Right atrium auricular region (tissue), 2 donors: ENCODE data around the gene TOX2. TPM values are rescaled to one million over a fixed set of nuclear protein-coding genes. Genes with fewer than 3 reads are reported as not detected.
"Not testable (repeated sequence)": the region's sequence is repeated elsewhere in the genome, so short reads cannot be mapped to it uniquely, and the experiment has no call there.

Source experiments
- DNase-seq: peaks from one replicate; pipeline ENCODE4 v3.0.0-alpha.2; 2019; ENCODE audit warnings: low spot score
- H3K27ac ChIP-seq, 2 donors: fragments of 200-600 bp; sonication (generic); 1 replicate in 1 of 2; 2 replicates in 1 of 2; pipeline ENCODE4 v1.5.1; 2016 to 2019
- H3K27me3 ChIP-seq, 2 donors: fragments of 200-600 bp; sonication (generic); one replicate each; pipeline versions ENCODE4 v1.5.1 to v1.6.0; 2017 to 2019
- H3K36me3 ChIP-seq: fragments of 200-600 bp; sonication (generic); one replicate; pipeline ENCODE4 v1.5.1; 2016
- H3K4me1 ChIP-seq, 2 donors: fragments of 200-600 bp; sonication (generic); one replicate each; pipeline versions ENCODE4 v1.5.1 to v1.6.0; 2017 to 2019
- H3K4me3 ChIP-seq, 2 donors: fragments of 200-600 bp; sonication (generic); 1 replicate in 1 of 2; 2 replicates in 1 of 2; pipeline ENCODE4 v1.5.1; 2017 to 2019; ENCODE audit warnings: mild to moderate bottlenecking in 1 of 2, moderate library complexity in 1 of 2
- H3K9me3 ChIP-seq, 2 donors: fragments of 200-600 bp; sonication (generic); one replicate each; pipeline ENCODE4 v1.5.1; 2019
- total RNA-seq, 2 donors: library from RNA; depleted of rRNA; stranded (reverse); fragments of >200 nt; gene quantifications; one replicate each; pipeline ENCODE4 v1.1.0, GENCODE V29; 2016
- TF ChIP-seq, protein P1 (sequence below), 2 donors: fragments of 200-600 bp; sonication (generic); IDR thresholded peaks; one replicate each; pipeline ENCODE4 v1.5.1; 2019; ENCODE audit warnings: antibody characterized with exemption in 2 of 2

Gene TOX2
- total RNA-seq, 2 donors from 2014 or later, result 0.30 to 0.63 TPM

DNA sequence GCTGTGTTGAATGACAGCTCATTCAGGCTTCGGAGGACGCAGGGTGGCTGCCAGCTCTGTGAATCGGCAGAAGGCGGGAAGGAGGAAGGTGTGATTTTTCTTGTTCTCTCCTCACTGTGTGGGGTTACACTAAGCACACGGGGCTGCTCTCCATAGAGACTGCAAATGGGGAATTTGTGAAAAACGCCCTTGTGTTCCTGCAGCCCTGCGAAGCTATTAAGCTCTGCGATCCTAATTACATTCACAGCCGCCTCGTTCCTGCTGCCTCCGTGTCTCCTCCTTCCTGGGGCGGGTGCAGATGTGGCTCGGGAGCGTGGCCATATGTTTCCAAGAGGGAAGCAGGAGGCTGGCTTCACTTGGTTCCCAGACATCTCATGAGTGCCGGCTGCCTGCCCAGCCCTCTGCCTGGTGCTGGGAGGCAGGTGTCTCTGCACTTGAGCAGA is 124.0 kb downstream of the TOX2 start:
- H3K4me3 ChIP-seq, result no peak overlapping the region
- TF ChIP-seq, protein P1, sequence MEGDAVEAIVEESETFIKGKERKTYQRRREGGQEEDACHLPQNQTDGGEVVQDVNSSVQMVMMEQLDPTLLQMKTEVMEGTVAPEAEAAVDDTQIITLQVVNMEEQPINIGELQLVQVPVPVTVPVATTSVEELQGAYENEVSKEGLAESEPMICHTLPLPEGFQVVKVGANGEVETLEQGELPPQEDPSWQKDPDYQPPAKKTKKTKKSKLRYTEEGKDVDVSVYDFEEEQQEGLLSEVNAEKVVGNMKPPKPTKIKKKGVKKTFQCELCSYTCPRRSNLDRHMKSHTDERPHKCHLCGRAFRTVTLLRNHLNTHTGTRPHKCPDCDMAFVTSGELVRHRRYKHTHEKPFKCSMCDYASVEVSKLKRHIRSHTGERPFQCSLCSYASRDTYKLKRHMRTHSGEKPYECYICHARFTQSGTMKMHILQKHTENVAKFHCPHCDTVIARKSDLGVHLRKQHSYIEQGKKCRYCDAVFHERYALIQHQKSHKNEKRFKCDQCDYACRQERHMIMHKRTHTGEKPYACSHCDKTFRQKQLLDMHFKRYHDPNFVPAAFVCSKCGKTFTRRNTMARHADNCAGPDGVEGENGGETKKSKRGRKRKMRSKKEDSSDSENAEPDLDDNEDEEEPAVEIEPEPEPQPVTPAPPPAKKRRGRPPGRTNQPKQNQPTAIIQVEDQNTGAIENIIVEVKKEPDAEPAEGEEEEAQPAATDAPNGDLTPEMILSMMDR (IDR thresholded peaks at IDR 0.05), result no peak
- H3K4me1 ChIP-seq, result peaks cover 0 to 6% of the 10 kb centered on the region in 2 donors
- H3K9me3 ChIP-seq, result no peaks in the 10 kb centered on the region
- DNase-seq, result peak; percentile 42
- no peak overlapping the region for H3K27ac ChIP-seq
- H3K27me3 ChIP-seq, result no peaks in the 10 kb centered on the region
- H3K36me3 ChIP-seq, result no peaks in the 10 kb centered on the region

DNA sequence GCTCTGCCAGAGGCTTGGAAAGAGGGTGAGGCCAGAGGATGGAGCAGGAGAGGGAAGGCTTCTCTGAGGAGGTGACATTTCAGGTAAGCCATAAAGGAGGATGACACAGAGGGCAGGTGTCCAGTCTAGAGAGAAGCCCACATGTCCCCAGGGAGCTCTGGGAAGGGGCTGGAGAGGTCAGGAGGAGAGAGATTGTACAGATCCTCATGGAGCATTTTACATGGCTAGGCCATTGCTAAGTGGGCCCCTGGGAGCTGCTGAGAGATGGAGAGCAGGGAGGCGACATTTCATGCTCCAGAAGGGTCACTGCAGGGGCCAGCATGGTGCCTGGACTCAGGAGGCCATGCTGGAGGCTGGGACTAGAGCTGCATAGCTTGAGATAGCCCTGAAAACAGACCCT is 124.5 kb downstream of the TOX2 start:
- TF ChIP-seq, protein P1 (IDR thresholded peaks at IDR 0.05), result no peak
- Histone ChIP-seq H3K9me3 (no peaks in the 10 kb centered on the region), H3K27ac (no peak overlapping the region), H3K36me3 (no peaks in the 10 kb centered on the region), H3K27me3 (no peaks in the 10 kb centered on the region), H3K4me3 (no peak overlapping the region), H3K4me1 (peaks cover 0 to 6% of the 10 kb centered on the region in 2 donors)
- DNase-seq, result no peak

DNA sequence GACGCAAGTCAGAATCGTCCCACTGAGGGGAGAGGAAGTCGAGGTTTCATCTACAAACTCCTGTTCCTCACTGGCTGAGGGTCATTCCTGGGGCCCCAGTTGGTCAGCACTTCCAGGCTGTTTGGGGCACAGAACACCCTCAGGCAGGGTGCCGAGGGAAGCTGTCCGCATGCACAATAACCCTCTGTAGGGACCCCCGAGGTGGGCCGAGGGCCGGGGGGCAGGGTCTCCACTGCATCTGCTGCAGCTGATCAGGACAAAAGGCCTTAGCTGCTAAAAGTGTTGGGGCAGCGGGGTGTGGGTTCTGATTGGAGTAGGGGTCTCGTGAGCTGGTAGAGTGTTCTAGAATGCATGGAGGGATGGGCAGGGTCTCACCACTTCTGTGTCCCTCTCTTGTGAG is 125.1 kb downstream of the TOX2 start:
- no peaks in the 10 kb centered on the region for H3K27me3 ChIP-seq

DNA sequence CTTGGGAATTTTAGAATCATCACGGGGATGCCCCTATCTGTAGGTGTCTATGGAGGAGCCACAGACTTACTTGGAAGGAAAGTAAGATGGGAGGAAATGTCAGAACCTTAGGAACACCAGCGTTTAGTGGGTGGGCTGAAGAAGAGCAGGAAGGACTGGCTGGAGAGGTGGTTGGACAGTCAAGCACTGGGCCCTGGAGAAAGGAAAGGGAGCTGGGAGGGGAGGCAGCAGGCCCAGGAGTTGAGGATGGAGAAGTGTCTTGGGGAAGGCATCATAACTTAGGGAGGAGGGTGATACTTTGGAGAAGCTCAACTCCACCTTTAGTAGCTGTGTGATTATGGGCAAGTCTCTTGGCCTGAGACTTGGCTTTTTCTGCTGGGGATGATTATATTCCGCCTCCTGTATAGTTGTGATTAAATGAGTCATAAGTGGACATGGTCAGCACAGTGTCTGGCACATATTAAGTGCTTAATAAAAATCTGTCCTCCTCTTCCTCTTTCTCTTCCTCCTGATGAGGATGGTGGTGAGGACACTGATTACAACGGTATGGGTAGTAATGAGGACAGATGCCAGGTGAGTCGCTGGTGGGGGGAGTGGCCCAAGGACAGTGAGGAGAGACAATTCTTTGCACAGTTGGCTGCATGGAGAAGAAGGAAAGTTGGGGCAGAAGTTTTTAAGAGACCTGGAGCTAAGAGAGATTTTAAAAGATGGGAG is 125.7 kb downstream of the TOX2 start:
- Histone ChIP-seq H3K4me3 (no peak overlapping the region), H3K27ac (no peak overlapping the region), H3K4me1 (peaks cover 0 to 6% of the 10 kb centered on the region in 2 donors), H3K9me3 (no peaks in the 10 kb centered on the region), H3K36me3 (no peaks in the 10 kb centered on the region), H3K27me3 (no peaks in the 10 kb centered on the region)
- peak; percentile 34 for DNase-seq
- TF ChIP-seq, protein P1 (IDR thresholded peaks at IDR 0.05), result no peak

More for the DNA sequence above, 125.1 kb downstream of the TOX2 start:
- Histone ChIP-seq H3K4me1 (peaks cover 0 to 6% of the 10 kb centered on the region in 2 donors), H3K9me3 (no peaks in the 10 kb centered on the region), H3K27ac (no peak overlapping the region), H3K36me3 (no peaks in the 10 kb centered on the region), H3K4me3 (no peak overlapping the region)
- TF ChIP-seq, protein P1 (IDR thresholded peaks at IDR 0.05), result no peak
- peak; percentile 44 for DNase-seq

DNA sequence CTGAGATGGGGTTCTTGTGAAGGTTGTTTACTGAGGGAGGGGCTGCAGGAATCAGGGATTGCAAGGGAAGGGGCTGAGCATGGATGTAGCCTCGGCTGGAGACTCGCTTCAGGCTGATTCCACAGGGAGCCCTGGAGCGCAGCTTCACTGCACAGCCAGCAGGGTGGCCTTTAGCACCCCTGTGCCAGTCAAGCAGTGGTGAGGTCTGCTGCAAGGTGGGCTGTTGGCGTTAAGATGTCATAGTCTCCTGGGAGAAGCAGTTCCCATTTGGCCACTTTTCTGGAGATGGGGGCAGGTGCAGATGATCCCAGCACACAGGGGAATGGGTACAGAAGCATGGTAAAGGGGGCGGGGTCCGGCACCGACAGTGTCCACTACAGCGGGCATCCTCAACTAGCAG is 126.3 kb downstream of the TOX2 start:
- no peak for DNase-seq

DNA sequence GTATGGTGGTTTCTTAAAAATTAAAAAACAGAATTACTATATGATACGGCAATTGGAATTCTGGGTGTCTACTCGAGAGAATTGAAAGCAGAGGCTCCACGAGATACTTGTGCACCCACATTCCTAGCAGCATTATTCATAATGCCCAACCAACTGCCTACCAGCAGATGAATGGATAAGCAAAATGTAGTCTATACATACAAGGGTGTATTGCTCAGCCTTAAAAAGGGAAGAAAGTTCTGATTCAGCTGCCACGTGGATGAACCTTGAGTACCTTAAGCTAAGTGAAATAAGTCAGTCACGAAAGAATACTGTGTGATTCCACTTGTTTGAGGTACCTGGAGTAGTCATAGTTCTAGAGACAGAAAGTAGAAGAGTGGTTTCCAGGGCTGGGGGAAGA is 130.1 kb downstream of the TOX2 start:
- H3K4me1 ChIP-seq, H3K27ac ChIP-seq, DNase-seq, H3K4me3 ChIP-seq, H3K27me3 ChIP-seq, H3K36me3 ChIP-seq, H3K9me3 ChIP-seq: not testable (repeated sequence)

More for the DNA sequence above, 126.3 kb downstream of the TOX2 start:
- Histone ChIP-seq H3K36me3 (no peaks in the 10 kb centered on the region), H3K27me3 (no peaks in the 10 kb centered on the region), H3K4me1 (peaks cover 0 to 6% of the 10 kb centered on the region in 2 donors), H3K9me3 (no peaks in the 10 kb centered on the region), H3K27ac (no peak overlapping the region), H3K4me3 (no peak overlapping the region)
- TF ChIP-seq, protein P1 (IDR thresholded peaks at IDR 0.05), result no peak
